ENCODE results near the gene TLE4. TPM values are rescaled to one million over a fixed set of nuclear protein-coding genes. Genes with fewer than 3 reads are reported as not detected.

The TLE4 gene
- total and polyA plus RNA-seq, 2 experiments from 2014 or later, result 45.8 to 72.9 TPM

- H3F3A ChIP-seq (replicated peaks; ENCODE audit: low read depth), result no peaks in the 10 kb centered on the region
- DNase-seq (ENCODE audit: low spot score) (no peak), ATAC-seq (no peak)
- H3K27ac ChIP-seq (ENCODE audit: low read depth), result no peak overlapping the region
- no peaks in the 10 kb centered on the region; the same call in 1 of the 2 replicates for H4K20me1 ChIP-seq (replicated peaks; ENCODE audit: insufficient read depth)
- H3K4me1 Mint-ChIP-seq, result peaks cover 28% of the 10 kb centered on the region
- no peak overlapping the region for H2AFZ ChIP-seq
- peaks cover 16% of the 10 kb centered on the region for H3K36me3 Mint-ChIP-seq (ENCODE audit: low read depth)
- no peaks in the 10 kb centered on the region for H3K27me3 ChIP-seq (ENCODE audit: insufficient read depth)
- H3K4me2 ChIP-seq, result no peak overlapping the region
- H3K9me2 ChIP-seq (ENCODE audit: insufficient read depth), result no peaks in the 10 kb centered on the region
- no peaks in the 10 kb centered on the region for H3K27me3 Mint-ChIP-seq (ENCODE audit: insufficient read depth, low read depth, poor library complexity)
- peaks cover 20% of the 10 kb centered on the region; the same call in 1 of the 2 replicates for H3K4me1 ChIP-seq (ENCODE audit: insufficient read depth)
- TF ChIP-seq JUNB (IDR thresholded peaks at IDR 0.05; ENCODE audit: unreplicated experiment) (no peak), NANOG (IDR thresholded peaks at IDR 0.05; ENCODE audit: borderline replicate concordance) (no peak), ZNF331 (CRISPR knock-in tag; IDR thresholded peaks at IDR 0.05; ENCODE audit: low read depth) (no peak), STAT1 (IDR thresholded peaks at IDR 0.05; ENCODE audit: unreplicated experiment) (no peak), CTCF (conservative IDR thresholded peaks at IDR 0.05; ENCODE audit: low read depth in 2 of 2) (no peak), ZNF114 (CRISPR knock-in tag; IDR thresholded peaks at IDR 0.05) (no peak), EZH2phosphoT487 (IDR thresholded peaks at IDR 0.05; ENCODE audit: unreplicated experiment) (no peak)
- no peak overlapping the region for H3K27ac Mint-ChIP-seq
- H3K9me3 Mint-ChIP-seq, result no peaks in the 10 kb centered on the region
- no peak overlapping the region for H3K4me3 ChIP-seq
- no peak overlapping the region for H3K4me3 Mint-ChIP-seq
- H3K36me3 ChIP-seq (ENCODE audit: insufficient read depth), result 0 out of 2 replicates have a peak, but pooled peaks cover 5% of the 10 kb centered on the region
- H3K79me2 ChIP-seq (replicated peaks; ENCODE audit: insufficient read depth), result peaks cover 8% of the 10 kb centered on the region
Observed at GRCh38 chr9:79701651-79702050, 129.9 kb downstream of the TLE4 start.

GRCh38 chr9:79705704-79706103 is 133.9 kb downstream of the TLE4 start:
- Histone ChIP-seq H3K4me3 (no peak overlapping the region), H4K20me1 (replicated peaks; ENCODE audit: insufficient read depth) (no peaks in the 10 kb centered on the region), H3K4me2 (no peak overlapping the region), H2AFZ (no peak overlapping the region), H3K9me2 (ENCODE audit: insufficient read depth) (no peaks in the 10 kb centered on the region), H3K27ac (ENCODE audit: low read depth) (no peak overlapping the region), H3K79me2 (replicated peaks; ENCODE audit: insufficient read depth) (no peaks in the 10 kb centered on the region), H3K27me3 (ENCODE audit: insufficient read depth) (no peaks in the 10 kb centered on the region), H3K36me3 (ENCODE audit: insufficient read depth) (peaks cover 14% of the 10 kb centered on the region; the same call in 1 of the 2 replicates), H3K4me1 (ENCODE audit: insufficient read depth) (peaks cover 24% of the 10 kb centered on the region), H3F3A (replicated peaks; ENCODE audit: low read depth) (no peaks in the 10 kb centered on the region)
- H3K27ac Mint-ChIP-seq, result no peak overlapping the region
- H3K36me3 Mint-ChIP-seq (ENCODE audit: low read depth), result peaks cover 41% of the 10 kb centered on the region
- ATAC-seq, result no peak
- DNase-seq (ENCODE audit: low spot score), result no peak
- peaks cover 26% of the 10 kb centered on the region for H3K4me1 Mint-ChIP-seq
- H3K27me3 Mint-ChIP-seq (ENCODE audit: insufficient read depth, low read depth, poor library complexity), result peaks cover 3% of the 10 kb centered on the region
- H3K4me3 Mint-ChIP-seq, result no peak overlapping the region
- H3K9me3 Mint-ChIP-seq, result no peaks in the 10 kb centered on the region
- TF ChIP-seq EZH2 (IDR thresholded peaks at IDR 0.05; ENCODE audit: low read depth, unreplicated experiment) (no peak), REST (IDR thresholded peaks at IDR 0.05; ENCODE audit: unreplicated experiment) (no peak), ETS1 (IDR thresholded peaks at IDR 0.05) (no peak), ZNF331 (CRISPR knock-in tag; IDR thresholded peaks at IDR 0.05; ENCODE audit: low read depth) (no peak), POLR2AphosphoS5 (IDR thresholded peaks at IDR 0.05; ENCODE audit: low read depth) (no peak), EZH2phosphoT487 (IDR thresholded peaks at IDR 0.05; ENCODE audit: unreplicated experiment) (no peak), STAT1 (IDR thresholded peaks at IDR 0.05; ENCODE audit: unreplicated experiment) (no peak)

All from GM23338 (cell line).